Hepatocyte (in vitro differentiated cells): ENCODE measurements around the gene MAT2B.
A peak's percentile ranks its signal among the peaks of the same experiment; 100 is the strongest.

Experiments used
- EZH2 ChIP-seq: fragments of 200-600 bp; sonication (generic); IDR thresholded peaks from 2 replicates; pipeline ENCODE4 v1.6.1; 2016; ENCODE audit warnings: antibody characterized with exemption, mild to moderate bottlenecking, borderline replicate concordance
- EZH2phosphoT487 ChIP-seq: fragments of 200-600 bp; sonication (generic); IDR thresholded peaks from one replicate; pipeline ENCODE4 v1.6.1; 2018; ENCODE audit warnings: antibody characterized with exemption, mild to moderate bottlenecking, low read depth, moderate library complexity; ENCODE audit not compliant: unreplicated experiment, severe bottlenecking
- TF ChIP-seq, protein P1 (sequence below): fragments of 200-600 bp; sonication (generic); IDR thresholded peaks from 2 replicates; pipeline ENCODE4 v1.5.1; 2016; ENCODE audit warnings: antibody characterized with exemption, mild to moderate bottlenecking; ENCODE audit not compliant: poor library complexity

DNA sequence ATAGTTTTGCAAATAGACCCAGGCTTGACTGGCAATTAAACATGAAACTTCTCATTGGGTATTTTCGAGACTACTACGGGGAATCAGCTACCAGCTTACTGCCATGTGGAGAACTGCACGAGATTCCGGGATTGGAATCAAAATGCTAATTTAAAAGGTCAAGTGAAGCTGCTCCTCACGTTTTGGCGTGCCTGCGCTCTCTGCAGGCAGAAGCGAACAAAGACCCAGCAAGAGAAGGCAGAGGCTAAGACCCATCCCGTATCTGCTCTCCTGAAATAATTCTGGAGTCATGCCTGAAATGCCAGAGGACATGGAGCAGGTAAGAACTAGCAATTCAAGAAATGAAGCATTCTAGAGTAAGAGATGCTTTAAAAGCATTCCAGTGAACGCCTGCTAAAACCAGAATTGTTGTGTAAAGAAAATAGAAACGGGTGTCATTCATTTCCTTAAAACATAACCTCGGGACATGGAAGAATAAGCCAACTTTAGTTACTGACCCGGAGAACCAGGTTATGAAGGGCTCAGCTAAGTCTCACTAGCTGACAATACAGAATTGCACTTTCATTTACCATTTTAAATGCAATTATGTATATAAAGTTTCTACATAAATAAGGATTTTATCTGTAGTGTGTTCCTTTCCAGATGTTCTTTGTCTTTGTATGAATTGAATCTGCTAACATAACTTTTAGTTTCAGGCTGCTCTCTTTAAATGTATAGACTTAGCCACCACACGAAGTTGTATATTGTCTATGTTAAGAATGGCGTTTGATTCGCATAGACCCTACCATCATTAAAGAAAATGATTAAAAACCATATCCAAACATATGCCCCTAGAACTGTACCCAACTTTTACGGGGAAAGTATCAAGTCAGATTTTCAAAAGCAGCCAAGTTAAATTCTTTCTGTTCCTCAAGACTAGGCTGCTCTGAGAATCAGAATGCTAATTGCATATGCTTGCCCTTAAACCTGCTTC lies 2.0 kb upstream of the MAT2B start:
- TF ChIP-seq, protein P1, sequence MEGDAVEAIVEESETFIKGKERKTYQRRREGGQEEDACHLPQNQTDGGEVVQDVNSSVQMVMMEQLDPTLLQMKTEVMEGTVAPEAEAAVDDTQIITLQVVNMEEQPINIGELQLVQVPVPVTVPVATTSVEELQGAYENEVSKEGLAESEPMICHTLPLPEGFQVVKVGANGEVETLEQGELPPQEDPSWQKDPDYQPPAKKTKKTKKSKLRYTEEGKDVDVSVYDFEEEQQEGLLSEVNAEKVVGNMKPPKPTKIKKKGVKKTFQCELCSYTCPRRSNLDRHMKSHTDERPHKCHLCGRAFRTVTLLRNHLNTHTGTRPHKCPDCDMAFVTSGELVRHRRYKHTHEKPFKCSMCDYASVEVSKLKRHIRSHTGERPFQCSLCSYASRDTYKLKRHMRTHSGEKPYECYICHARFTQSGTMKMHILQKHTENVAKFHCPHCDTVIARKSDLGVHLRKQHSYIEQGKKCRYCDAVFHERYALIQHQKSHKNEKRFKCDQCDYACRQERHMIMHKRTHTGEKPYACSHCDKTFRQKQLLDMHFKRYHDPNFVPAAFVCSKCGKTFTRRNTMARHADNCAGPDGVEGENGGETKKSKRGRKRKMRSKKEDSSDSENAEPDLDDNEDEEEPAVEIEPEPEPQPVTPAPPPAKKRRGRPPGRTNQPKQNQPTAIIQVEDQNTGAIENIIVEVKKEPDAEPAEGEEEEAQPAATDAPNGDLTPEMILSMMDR, result peak; percentile 48
- TF ChIP-seq EZH2phosphoT487 (no peak), EZH2 (no peak)
